COLO668 (cell line): Measurements from ENCODE around the gene MMP25.
"Not testable (repeated sequence)": the region's sequence is repeated elsewhere in the genome, so short reads cannot be mapped to it uniquely, and the experiment has no call there.

Source experiments
- DNase-seq: peaks from one replicate; lab custom pipeline; 2025; ENCODE audit not compliant: unreplicated experiment; lab: John Stamatoyannopoulos, UW

The MMP25 gene

DNA sequence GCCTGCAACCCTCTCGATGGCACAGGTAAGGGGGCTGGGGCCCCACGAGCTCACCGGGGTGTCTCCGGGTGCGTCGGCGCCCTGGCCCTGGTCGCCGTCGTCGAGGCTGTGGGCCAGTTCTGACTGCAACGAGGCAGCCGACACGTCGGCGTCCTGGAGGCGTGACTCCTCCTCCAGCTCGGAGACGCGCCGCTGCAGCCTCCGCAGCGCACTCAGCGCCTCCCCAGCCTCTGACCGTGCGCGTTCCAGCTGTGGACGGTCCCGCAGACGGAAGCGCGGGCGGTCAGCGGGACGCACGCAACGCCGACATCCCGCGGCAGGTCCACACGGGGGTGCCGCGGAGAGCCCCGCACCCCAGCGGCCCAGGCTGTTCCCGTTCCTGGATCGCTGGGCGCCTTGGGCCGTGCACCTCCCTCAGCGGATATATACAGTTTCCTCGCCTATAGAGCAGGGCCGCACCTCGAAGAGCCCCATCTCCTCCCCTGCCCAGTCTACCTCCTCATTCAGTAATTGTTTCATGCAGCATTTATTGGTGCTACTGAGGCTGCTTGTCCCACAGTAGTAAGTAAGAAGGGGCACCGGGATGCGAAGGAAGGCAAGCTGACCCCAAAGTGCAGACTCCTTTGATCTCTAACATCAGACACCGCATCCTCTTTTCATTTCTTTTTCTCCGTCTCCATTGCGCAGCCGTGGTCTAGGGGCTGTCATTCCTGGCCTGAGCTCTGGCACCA lies 16.7 kb upstream of the MMP25 start:
- no peak for DNase-seq

DNA sequence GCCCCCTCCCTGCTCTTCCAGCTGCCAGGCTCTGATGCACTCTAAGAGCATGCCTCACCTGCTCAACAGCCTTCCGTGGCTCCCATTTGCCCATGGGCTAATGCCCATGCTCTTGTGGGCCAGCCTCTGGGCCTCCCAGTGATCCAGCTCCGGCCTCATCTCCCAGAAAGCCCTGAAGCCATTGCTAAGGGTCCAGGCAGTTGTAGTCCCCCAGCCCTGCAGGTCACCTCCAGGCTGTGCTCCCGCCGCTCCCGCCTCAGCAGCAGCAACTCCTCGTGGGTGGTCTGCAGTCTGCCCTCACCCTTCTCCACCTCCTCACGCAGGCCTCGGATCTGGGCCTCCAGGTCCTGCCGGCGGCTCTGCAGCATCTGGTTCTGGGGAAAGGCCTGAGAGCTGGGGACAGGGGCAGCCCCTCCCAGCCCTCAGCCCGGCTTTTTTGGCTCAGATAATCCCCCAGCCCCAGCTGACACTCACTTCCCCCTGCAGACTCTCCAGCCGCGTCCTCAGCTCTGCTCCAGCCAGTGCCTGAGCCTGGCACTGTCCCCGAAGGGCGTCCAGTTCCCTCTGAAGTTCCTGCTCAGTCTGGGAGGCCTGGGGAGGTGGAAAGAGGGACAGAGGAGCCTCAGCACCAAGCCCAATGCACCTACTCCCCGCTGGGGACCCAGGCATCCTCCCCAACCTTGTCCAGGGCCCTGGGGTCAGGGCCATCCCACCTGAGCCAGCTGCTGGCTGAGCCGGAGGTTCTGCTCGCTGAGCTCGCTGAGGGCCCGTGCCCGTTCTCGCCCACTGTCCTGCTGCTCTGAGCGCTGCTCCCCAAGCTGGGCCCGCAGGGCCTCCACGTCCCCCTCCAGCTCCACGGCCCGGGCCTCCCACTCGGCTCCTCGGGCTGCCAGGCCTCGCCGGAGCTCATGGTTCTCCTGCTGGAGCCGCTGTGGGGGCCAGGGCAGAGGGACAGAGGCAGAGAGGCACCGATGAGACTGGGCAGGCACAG lies 15.8 kb upstream of the MMP25 start:
- DNase-seq: no peak

GRCh38 chr16:3032624-3033023 lies 13.7 kb upstream of the MMP25 start:
- DNase-seq: no peak

DNA sequence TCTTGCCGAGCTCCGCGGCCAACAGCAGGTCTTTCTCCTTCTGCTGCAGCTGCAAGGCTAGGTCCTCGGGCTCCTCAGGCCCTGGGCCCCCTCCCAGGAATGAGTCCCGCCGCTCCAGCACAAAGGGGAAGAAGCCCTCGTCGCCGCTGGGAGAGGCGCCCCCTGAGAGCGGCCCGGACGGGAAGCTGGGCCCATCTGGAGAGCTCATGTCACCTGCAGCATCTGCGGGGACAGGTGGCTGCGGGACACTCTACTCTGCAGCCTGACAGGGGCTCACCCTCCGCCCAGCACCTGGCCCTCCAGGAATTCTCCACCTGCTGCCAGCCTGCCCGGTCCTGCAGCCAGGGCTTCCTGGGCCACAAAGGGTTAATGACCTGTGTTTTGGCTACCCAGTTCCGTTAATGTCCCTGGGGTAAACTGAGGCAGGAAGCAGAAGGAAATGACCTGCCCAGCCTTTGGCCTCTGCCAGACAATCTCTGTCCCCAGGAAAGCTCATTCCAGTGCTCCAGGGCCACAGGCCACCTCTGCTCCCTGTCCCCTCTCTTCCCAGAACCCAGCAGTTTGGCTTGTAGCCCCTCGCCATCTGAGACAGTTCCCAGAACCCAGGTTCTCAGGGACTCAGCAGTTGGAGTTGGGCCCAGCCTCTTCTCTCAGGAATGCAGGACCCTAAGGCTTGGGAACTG lies 10.9 kb upstream of the MMP25 start:
- peak; percentile 77 for DNase-seq

DNA sequence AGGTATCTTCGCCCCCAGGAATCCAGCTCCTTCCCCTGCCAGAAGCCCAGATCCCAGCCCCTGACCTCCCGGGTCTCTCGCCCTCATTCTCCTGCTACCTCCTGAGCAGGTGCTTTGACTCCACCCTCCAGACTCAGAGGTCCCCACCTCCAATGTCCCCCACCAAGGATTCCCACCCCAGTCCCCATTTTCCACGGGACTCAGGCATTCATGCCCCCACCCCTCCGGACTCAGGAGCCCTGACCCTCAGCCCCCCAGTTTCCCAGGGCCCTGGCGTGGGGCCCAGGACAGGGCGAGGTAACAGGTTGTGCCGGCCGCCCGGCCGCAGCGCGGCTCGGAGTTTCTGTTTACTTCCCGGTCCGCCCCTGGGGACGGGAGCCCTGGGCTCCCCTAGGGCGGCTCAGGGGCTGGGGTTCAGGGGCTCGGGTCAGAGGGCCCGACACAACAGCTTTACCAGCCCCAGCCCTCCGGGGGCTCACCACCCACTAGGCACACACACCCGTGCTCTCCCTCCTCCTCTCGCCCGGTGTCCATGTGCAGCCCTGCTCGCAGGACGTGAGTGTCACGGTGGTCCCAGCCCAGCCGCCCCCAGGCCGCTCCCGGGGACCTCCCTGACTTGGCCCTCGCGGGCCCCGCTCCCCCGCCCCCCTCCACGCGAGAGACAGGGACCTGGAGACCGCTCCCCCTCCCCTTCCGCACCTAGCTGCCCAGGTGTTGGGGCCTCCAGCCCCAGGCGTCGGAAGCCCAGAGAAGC lies 10.2 kb upstream of the MMP25 start:
- DNase-seq: peak; percentile 72

- DNase-seq: peak; percentile 75
These were observed 9.5 kb upstream of the MMP25 start, which contains the start of gene BICDL2 for GRCh38 chr16:3036726-3037315. TSS of gene BICDL2 (minus strand) at chr16:3036944. CDS start at chr16:3035496, 1,448 bp downstream.

- peak; percentile 56 for DNase-seq
These were observed 8.1 kb upstream of the MMP25 start for GRCh38 chr16:3038256-3038655.

- DNase-seq: no peak
These were observed 7.5 kb upstream of the MMP25 start for GRCh38 chr16:3038896-3039295.

DNA sequence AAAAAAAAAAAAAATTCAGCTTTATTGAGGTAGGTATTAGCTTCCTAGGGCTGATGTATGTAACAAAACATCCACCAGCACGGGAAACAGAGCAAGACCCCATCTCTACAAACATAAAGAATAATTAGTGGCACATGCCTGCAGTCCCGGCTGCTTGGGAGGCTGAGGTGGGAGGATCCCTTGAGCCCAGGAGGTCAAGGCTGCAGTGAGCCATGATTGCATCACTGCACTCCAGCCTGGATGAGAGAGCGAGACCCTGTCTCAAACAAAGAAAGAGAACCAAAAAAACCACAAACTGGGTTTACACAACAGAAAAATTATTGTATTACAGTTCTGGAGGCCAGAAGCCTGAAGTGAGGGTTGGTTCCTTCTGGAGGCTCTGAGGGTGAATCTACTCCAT lies 4.0 kb upstream of the MMP25 start:
- DNase-seq: no peak

- no peak for DNase-seq
These were observed 1.7 kb upstream of the MMP25 start for GRCh38 chr16:3044708-3045107.

GRCh38 chr16:3046641-3047386 lies 453 bp downstream of the MMP25 start:
- no peak for DNase-seq

DNA sequence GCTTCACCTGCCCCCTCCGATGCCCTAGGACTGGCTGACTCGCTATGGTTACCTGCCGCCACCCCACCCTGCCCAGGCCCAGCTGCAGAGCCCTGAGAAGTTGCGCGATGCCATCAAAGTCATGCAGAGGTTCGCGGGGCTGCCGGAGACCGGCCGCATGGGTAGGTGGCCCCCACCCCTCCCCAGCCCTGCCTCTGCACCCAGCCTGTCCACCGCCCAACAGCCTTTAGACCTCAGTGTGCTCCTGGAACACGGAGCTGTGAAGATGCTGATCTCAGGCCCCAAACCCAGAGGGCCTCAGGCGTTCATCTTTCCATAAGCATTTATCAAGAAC lies 993 bp downstream of the MMP25 start:
- no peak for DNase-seq

- DNase-seq: no peak
These were observed 3.6 kb downstream of the MMP25 start for GRCh38 chr16:3049921-3050481.

DNA sequence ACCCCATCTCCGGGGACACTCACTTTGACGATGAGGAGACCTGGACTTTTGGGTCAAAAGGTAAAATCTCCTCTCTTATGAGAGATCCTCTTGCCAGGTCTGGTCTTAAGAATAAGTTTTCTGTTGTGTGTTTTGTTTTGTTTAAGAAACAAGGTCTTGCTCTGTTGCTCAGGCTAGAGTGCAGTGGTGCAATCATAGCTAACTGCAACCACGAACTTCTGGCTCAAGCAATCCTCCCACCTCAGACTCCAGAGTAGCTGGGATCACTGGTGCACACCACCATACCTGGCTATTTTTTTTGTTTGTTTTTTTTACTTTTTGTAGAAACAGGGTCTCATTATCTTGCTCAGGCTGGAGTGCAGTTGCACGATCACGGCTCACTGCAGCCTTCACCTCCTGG lies 4.1 kb downstream of the MMP25 start:
- no peak for DNase-seq

DNA sequence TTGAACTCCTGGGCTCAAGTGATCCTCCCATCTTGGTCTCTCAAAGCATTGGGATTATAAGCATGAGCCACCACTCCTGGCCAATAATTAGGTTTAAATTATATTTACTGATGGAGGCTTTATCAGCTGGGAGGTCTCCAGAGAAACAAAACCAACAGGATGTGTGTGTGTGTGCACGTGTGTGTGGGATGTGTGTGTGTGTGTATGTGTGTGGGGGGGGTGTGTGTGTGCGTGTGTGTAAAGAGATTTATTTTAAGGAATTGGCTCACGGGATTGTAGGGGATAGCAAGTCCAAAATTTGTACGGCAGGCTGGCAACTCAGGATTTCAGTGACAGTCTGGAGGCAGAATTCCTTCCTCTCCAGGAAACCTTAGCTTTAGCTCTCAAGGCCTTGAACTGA lies 4.6 kb downstream of the MMP25 start:
- DNase-seq: no peak

DNA sequence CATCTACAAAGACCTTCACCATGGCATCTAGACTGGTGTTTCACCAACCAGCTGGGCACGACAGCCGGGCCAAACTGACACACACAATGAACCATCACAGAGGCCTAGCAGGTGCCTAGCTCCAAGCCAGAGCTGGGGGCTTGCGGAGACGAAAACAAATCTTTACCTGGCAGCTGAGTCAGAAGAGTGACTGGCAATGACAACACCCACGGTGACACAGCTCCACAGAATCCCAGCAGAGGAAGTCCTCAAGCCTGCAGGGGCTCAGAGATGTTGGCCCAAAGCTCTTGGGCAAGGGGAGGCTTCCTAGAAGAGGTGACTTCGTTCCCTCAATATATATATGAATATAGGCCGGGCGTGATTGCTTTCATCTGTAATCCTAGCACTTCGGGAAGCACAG lies 5.1 kb downstream of the MMP25 start:
- DNase-seq: no peak

DNA sequence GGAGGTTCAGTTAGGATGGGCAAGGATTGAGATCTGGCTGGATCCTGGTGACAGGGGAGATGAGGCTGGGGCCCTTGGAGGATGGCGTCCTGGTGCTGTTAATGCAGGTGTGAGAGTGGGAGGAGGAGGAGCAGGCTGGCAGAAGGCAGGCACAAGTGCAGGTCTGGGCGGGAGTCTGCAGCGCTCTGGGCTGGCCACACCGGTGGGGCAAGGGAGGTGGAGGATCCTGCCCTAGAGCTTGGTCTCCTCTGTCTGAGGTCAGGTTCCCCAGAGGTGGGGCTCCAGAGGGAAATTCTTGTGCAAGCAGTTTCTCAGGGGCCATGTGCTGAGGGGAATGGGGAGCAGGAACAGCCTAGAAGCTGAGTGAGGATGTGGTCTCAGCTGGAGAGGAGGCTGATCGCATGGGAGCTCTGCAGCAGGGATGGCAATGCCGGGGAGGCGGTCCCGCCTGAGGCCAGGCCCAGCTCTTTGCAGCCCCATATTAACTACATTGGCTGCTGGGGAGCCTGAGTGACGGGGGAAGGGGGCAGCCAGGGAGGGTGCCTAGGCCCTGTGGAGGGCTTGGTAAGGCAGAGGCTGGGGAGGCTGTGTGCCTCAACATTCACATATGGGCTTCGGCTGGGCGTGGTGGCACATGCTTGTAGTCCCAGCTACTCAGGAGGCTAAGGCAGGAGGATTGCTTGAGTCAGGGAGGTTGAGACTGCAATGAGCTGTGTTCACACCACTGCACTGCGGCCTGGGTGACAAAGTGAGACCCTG lies 6.4 kb downstream of the MMP25 start:
- DNase-seq: not testable (repeated sequence)

- not testable (repeated sequence) for DNase-seq
These were observed 7.0 kb downstream of the MMP25 start for GRCh38 chr16:3053330-3053710.
